ENCODE results near the gene ZNF385D.

Gene ZNF385D

GRCh38 chr3:21457084-21457483 lies 293.9 kb downstream of the ZNF385D start:
- no peak for DNase-seq (ENCODE audit: extremely low spot score)
- TF ChIP-seq CTCF (IDR thresholded peaks at IDR 0.05; ENCODE audit: control extremely low read depth, extremely low read depth, low read depth, missing control alignments): no peak
- ChIA-PET CTCF (no interaction called here), POLR2A (no interaction called here)

GRCh38 chr3:21449738-21450137 lies 301.3 kb downstream of the ZNF385D start:
- CTCF ChIA-PET: interaction anchor here (1.9 kb wide), 1 partner anchor 13 kb away, joined by 5 read pairs; no protein-coding TSS in a partner anchor
- POLR2A ChIA-PET: no interaction called here
- no peak for TF ChIP-seq CTCF (IDR thresholded peaks at IDR 0.05; ENCODE audit: control extremely low read depth, extremely low read depth, low read depth, missing control alignments)

GRCh38 chr3:21447476-21448151 lies 303.4 kb downstream of the ZNF385D start:
- ChIA-PET CTCF (interaction anchor here (1.9 kb wide), 1 partner anchor 11 kb away, joined by 5 read pairs; no protein-coding TSS in a partner anchor), POLR2A (no interaction called here)
- TF ChIP-seq CTCF (IDR thresholded peaks at IDR 0.05; ENCODE audit: control extremely low read depth, extremely low read depth, low read depth, missing control alignments): no peak
- no peak for DNase-seq (ENCODE audit: extremely low spot score)

More at GRCh38 chr3:21449738-21450137, 301.3 kb downstream of the ZNF385D start:
- DNase-seq (ENCODE audit: extremely low spot score): no peak

- ChIA-PET CTCF (no interaction called here), POLR2A (no interaction called here)
- no peak for DNase-seq (ENCODE audit: extremely low spot score)
- no peak for TF ChIP-seq CTCF (IDR thresholded peaks at IDR 0.05; ENCODE audit: control extremely low read depth, extremely low read depth, low read depth, missing control alignments)
These were observed 304.0 kb downstream of the ZNF385D start for GRCh38 chr3:21446945-21447475.

GRCh38 chr3:21446027-21446426 lies 305.0 kb downstream of the ZNF385D start:
- ChIA-PET POLR2A (no interaction called here), CTCF (interaction anchor here (1.5 kb wide), 1 partner anchor 29 kb away, joined by 3 read pairs; no protein-coding TSS in a partner anchor)
- DNase-seq (ENCODE audit: extremely low spot score): no peak
- TF ChIP-seq CTCF (IDR thresholded peaks at IDR 0.05; ENCODE audit: control extremely low read depth, extremely low read depth, low read depth, missing control alignments): no peak

- DNase-seq (ENCODE audit: extremely low spot score): no peak
- ChIA-PET POLR2A (no interaction called here), CTCF (no interaction called here)
- TF ChIP-seq CTCF (IDR thresholded peaks at IDR 0.05; ENCODE audit: control extremely low read depth, extremely low read depth, low read depth, missing control alignments): no peak
These were observed 309.2 kb downstream of the ZNF385D start for GRCh38 chr3:21441821-21442220.
